ENCODE measurements around the gene KCNRG. TPM values are rescaled to one million over a fixed set of nuclear protein-coding genes. Genes with fewer than 3 reads are reported as not detected.
"Not testable (repeated sequence)": the region's sequence is repeated elsewhere in the genome, so short reads cannot be mapped to it uniquely, and the experiment has no call there.

Gene KCNRG
- total RNA-seq, 5 donors from 2014 or later (not counting 1 experiment from before 2014, with no cell fraction given), result 0.47 to 1.5 (median 0.75) TPM

DNA sequence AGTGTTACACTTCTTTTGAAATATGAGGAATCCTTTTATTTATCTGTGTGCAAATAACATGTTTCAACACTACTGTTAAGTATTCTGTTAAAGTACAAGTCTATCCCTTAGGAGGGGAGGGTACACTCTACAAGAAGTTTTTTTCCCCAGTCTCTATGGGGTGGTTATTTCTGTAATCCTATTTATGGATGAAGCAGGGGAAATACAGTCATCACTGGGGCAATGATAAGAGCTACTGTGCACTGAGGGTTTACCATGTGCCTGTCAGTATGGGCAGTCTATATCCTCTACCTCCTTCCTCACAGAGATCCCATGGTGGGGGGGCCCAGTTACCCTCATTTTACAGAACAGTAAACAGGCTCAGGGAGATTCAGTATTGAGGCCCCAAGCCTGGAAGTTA is 35.0 kb upstream of the KCNRG start:
- POLR2A ChIA-PET, result interaction anchor here in 1 of 2 donors (0.6 kb wide), 1 partner anchor 41 kb away, joined by 4 read pairs; no protein-coding TSS in a partner anchor
- H3K27ac Mint-ChIP-seq, result no peak overlapping the region

DNA sequence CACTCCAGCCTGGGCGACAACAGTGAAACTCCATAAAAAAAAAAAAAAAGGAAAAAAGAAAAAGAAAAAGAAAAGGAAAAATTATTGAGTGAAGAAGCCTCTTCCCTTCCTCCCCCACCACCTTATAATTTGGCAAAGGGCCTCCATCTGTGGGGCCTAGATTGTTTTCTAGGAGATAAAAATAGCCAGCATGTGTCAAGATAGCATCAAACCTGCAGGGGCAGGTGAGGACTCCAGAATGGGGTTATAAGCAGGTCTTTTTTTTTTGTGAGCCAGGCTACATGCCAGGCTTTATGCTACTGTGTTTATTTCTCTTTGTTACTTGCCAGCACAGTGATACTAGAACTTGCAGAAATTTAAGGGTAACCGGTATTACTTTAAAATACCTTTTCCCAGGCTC is 30.1 kb upstream of the KCNRG start:
- H3K27ac ChIP-seq (ENCODE audit: low read length), result no peak overlapping the region
- no peak for DNase-seq
- Mint-ChIP-seq H3K27ac (no peak overlapping the region), H3K4me3 (no peak overlapping the region), H3K9me3 (no peaks in the 10 kb centered on the region), H3K4me1 (no peaks in the 10 kb centered on the region), H3K36me3 (peaks cover 7% of the 10 kb centered on the region), H3K27me3 (no peaks in the 10 kb centered on the region)
- no peaks in the 10 kb centered on the region for H3K9me3 ChIP-seq
- POLR2A ChIA-PET, result interaction anchor here in 1 of 2 donors (0.6 kb wide), 1 partner anchor 936 kb away, joined by 3 read pairs; no protein-coding TSS in a partner anchor
- no peaks in the 10 kb centered on the region for H3K36me3 ChIP-seq (ENCODE audit: control insufficient read depth in 2 of 2, extremely low read depth in 1 of 2, insufficient read depth in 1 of 2, low read length in 1 of 2)
- no peak for ATAC-seq (replicated peaks in 1 of 4)
- H3K4me3 ChIP-seq (ENCODE audit: control insufficient read depth in 1 of 2, extremely low read depth in 1 of 2, low read length in 1 of 2), result no peak overlapping the region
- H3K27me3 ChIP-seq (replicated peaks in 1 of 2; ENCODE audit: control insufficient read depth in 2 of 2, extremely low read depth in 1 of 2, insufficient read depth in 2 of 2, low read length in 1 of 2), result no peaks in the 10 kb centered on the region
- CTCF ChIA-PET, result interaction anchor here in 1 of 2 donors (0.6 kb wide), 1 partner anchor 204 kb away, joined by 3 read pairs; no protein-coding TSS in a partner anchor
- no peaks in the 10 kb centered on the region for H3K4me1 ChIP-seq (ENCODE audit: control insufficient read depth in 1 of 2, extremely low read depth in 1 of 2, insufficient read depth in 2 of 2, low read length in 2 of 2)
- 100% methylated on average over 1 of the region's 2 CpGs for WGBS (ENCODE audit: insufficient coverage)

More for the DNA sequence above, 35.0 kb upstream of the KCNRG start:
- Histone ChIP-seq H3K36me3 (ENCODE audit: control insufficient read depth in 2 of 2, extremely low read depth in 1 of 2, insufficient read depth in 1 of 2, low read length in 1 of 2) (no peaks in the 10 kb centered on the region), H3K4me1 (ENCODE audit: control insufficient read depth in 1 of 2, extremely low read depth in 1 of 2, insufficient read depth in 2 of 2, low read length in 2 of 2) (peaks cover 0 to 2% of the 10 kb centered on the region in 2 experiments), H3K27ac (ENCODE audit: low read length) (no peak overlapping the region), H3K9me3 (no peaks in the 10 kb centered on the region), H3K4me3 (ENCODE audit: control insufficient read depth in 1 of 2, extremely low read depth in 1 of 2, low read length in 1 of 2) (no peak overlapping the region), H3K27me3 (replicated peaks in 1 of 2; ENCODE audit: control insufficient read depth in 2 of 2, extremely low read depth in 1 of 2, insufficient read depth in 2 of 2, low read length in 1 of 2) (no peaks in the 10 kb centered on the region)
- DNase-seq (no peak), ATAC-seq (replicated peaks in 1 of 4) (no peak)
- H3K9me3 Mint-ChIP-seq, result no peaks in the 10 kb centered on the region
- H3K36me3 Mint-ChIP-seq, result peaks cover 4% of the 10 kb centered on the region
- no peaks in the 10 kb centered on the region for H3K27me3 Mint-ChIP-seq
- peaks cover 0 to 2% (median 2%) of the 10 kb centered on the region in 3 donors for H3K4me1 Mint-ChIP-seq
- CTCF ChIA-PET, result no interaction called here
- H3K4me3 Mint-ChIP-seq, result no peak overlapping the region

DNA sequence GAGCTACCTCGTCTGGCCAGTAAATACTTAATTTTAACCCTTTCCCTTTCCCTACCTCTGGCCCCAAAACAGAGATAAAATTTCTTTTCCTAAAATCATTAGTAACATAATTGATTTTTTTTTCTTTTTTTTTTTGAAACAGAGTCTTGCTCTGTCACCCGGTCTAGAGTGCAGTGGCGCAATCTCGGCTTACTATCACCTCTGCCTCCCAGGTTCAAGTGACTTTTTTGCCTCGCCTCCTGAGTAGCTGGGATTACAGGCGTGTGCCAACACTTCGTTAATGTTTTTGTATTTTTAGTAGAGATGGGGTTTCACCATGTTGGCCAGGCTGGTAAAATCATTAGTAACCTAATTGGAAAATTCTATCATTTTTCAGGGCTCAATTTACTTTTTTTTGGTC is 28.8 kb upstream of the KCNRG start:
- Mint-ChIP-seq H3K9me3 (no peaks in the 10 kb centered on the region), H3K4me3 (no peak overlapping the region), H3K27ac (no peak overlapping the region), H3K4me1 (no peaks in the 10 kb centered on the region), H3K36me3 (peaks cover 7% of the 10 kb centered on the region), H3K27me3 (no peaks in the 10 kb centered on the region)
- Histone ChIP-seq H3K4me3 (ENCODE audit: control insufficient read depth in 1 of 2, extremely low read depth in 1 of 2, low read length in 1 of 2) (no peak overlapping the region), H3K9me3 (no peaks in the 10 kb centered on the region), H3K27ac (ENCODE audit: low read length) (no peak overlapping the region), H3K4me1 (ENCODE audit: control insufficient read depth in 1 of 2, extremely low read depth in 1 of 2, insufficient read depth in 2 of 2, low read length in 2 of 2) (no peaks in the 10 kb centered on the region), H3K36me3 (ENCODE audit: control insufficient read depth in 2 of 2, extremely low read depth in 1 of 2, insufficient read depth in 1 of 2, low read length in 1 of 2) (no peaks in the 10 kb centered on the region), H3K27me3 (replicated peaks in 1 of 2; ENCODE audit: control insufficient read depth in 2 of 2, extremely low read depth in 1 of 2, insufficient read depth in 2 of 2, low read length in 1 of 2) (no peaks in the 10 kb centered on the region)
- ChIA-PET CTCF (interaction anchor here in 1 of 2 donors (0.7 kb wide), 1 partner anchor 1071 kb away, joined by 3 read pairs; no protein-coding TSS in a partner anchor), POLR2A (no interaction called here)
- no CpG with 5 or more reads among the region's 7 CpGs for WGBS (ENCODE audit: insufficient coverage)
- no peak for ATAC-seq (replicated peaks in 1 of 4)
- DNase-seq, result no peak

DNA sequence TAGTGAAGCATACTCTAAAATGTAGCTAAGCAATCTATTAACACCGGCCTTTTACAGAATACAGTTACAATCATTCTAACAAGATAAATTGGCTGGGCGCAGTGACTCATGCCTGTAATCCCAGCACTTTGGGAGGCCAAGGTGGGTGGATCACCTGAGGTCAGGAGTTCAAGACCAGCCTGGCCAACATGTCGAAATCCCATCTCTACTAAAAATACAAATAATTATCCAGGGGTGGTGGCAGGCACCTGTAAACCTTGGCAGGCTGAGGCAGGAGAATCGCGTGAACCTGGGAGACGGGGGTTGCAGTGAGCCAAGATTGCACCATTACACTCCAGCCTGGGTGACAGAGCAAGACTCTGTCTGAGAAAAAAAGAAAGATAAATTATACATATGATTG is 24.6 kb upstream of the KCNRG start:
- H3K36me3 Mint-ChIP-seq, CTCF ChIA-PET: not testable (repeated sequence)

DNA sequence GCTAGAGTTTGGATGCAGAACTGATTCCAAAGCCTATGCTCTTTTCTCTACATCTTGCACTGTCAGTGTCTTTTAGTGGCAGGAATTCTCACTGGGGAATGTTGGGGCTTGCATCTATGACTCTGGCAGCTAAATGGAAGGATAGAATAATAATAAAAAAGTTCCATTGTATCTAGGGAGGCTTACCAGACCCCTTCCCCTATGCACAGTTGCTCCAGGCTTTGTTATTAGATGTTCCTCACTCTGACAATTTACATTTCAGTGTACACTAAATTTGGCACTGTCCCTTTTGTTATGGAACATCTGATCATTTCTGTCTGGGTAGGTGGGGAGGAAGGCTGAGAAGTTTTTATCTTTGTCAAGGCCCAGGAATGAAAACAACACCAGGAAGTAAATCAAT is 22.1 kb upstream of the KCNRG start:
- Histone ChIP-seq H3K27me3 (replicated peaks in 1 of 2; ENCODE audit: control insufficient read depth in 2 of 2, extremely low read depth in 1 of 2, insufficient read depth in 2 of 2, low read length in 1 of 2) (no peaks in the 10 kb centered on the region), H3K27ac (ENCODE audit: low read length) (no peak overlapping the region), H3K9me3 (no peaks in the 10 kb centered on the region), H3K36me3 (ENCODE audit: control insufficient read depth in 2 of 2, extremely low read depth in 1 of 2, insufficient read depth in 1 of 2, low read length in 1 of 2) (peaks cover 0 to 1% of the 10 kb centered on the region in 2 donors), H3K4me1 (ENCODE audit: control insufficient read depth in 1 of 2, extremely low read depth in 1 of 2, insufficient read depth in 2 of 2, low read length in 2 of 2) (peaks cover 10 to 12% of the 10 kb centered on the region in 2 experiments), H3K4me3 (ENCODE audit: control insufficient read depth in 1 of 2, extremely low read depth in 1 of 2, low read length in 1 of 2) (no peak overlapping the region)
- no peak overlapping the region for H3K4me3 Mint-ChIP-seq
- H3K9me3 Mint-ChIP-seq, result no peaks in the 10 kb centered on the region
- H3K4me1 Mint-ChIP-seq, result peaks cover 8 to 15% (median 15%) of the 10 kb centered on the region in 3 donors
- H3K36me3 Mint-ChIP-seq, result peaks cover 3% of the 10 kb centered on the region
- H3K27ac Mint-ChIP-seq, result no peak overlapping the region
- DNase-seq, result no peak
- ATAC-seq (replicated peaks in 1 of 4), result no peak
- POLR2A ChIA-PET, result interaction anchor here in 1 of 2 donors (0.6 kb wide), 1 partner anchor 1752 kb away, joined by 4 read pairs; no protein-coding TSS in a partner anchor
- CTCF ChIA-PET, result interaction anchor here in 1 of 2 donors (0.9 kb wide), 1 partner anchor 919 kb away, joined by 3 read pairs; no protein-coding TSS in a partner anchor
- H3K27me3 Mint-ChIP-seq, result no peaks in the 10 kb centered on the region

More for the DNA sequence above, 24.6 kb upstream of the KCNRG start:
- DNase-seq; H3K4me3 ChIP-seq (ENCODE audit: control insufficient read depth in 1 of 2, extremely low read depth in 1 of 2, low read length in 1 of 2); ATAC-seq (replicated peaks in 1 of 4); H3K9me3 Mint-ChIP-seq; H3K27ac Mint-ChIP-seq; H3K4me1 ChIP-seq (ENCODE audit: control insufficient read depth in 1 of 2, extremely low read depth in 1 of 2, insufficient read depth in 2 of 2, low read length in 2 of 2); H3K4me3 Mint-ChIP-seq; H3K36me3 ChIP-seq (ENCODE audit: control insufficient read depth in 2 of 2, extremely low read depth in 1 of 2, insufficient read depth in 1 of 2, low read length in 1 of 2); H3K27me3 Mint-ChIP-seq; H3K4me1 Mint-ChIP-seq; H3K9me3 ChIP-seq; H3K27me3 ChIP-seq (replicated peaks in 1 of 2; ENCODE audit: control insufficient read depth in 2 of 2, extremely low read depth in 1 of 2, insufficient read depth in 2 of 2, low read length in 1 of 2); POLR2A ChIA-PET; H3K27ac ChIP-seq (ENCODE audit: low read length): not testable (repeated sequence)
- 100% methylated on average over 1 of the region's 6 CpGs for WGBS (ENCODE audit: insufficient coverage)

DNA sequence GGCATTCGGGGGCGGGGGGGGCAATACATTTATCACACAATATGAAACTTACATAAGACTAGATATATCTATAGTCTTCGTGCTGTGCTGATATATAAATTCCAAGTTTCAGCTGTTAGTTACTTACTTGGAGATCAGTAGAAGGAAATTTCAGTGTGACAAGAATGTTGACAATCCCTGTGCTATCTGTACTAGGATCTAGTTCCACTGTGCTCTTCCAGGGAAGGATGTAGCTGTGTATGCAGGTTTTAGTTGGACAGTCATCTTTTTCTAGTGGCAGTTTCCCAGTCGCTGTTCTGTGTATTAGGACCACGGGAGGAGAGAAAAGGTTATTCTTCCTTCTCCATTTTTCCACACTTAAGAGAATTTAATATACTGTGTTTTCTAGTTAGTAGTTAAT is 21.6 kb upstream of the KCNRG start:
- Mint-ChIP-seq H3K27me3 (no peaks in the 10 kb centered on the region), H3K9me3 (no peaks in the 10 kb centered on the region), H3K36me3 (peaks cover 7% of the 10 kb centered on the region), H3K27ac (no peak overlapping the region), H3K4me3 (no peak overlapping the region), H3K4me1 (peaks cover 13 to 21% (median 21%) of the 10 kb centered on the region in 3 donors)
- Histone ChIP-seq H3K9me3 (no peaks in the 10 kb centered on the region), H3K27ac (ENCODE audit: low read length) (no peak overlapping the region), H3K4me3 (ENCODE audit: control insufficient read depth in 1 of 2, extremely low read depth in 1 of 2, low read length in 1 of 2) (no peak overlapping the region), H3K27me3 (replicated peaks in 1 of 2; ENCODE audit: control insufficient read depth in 2 of 2, extremely low read depth in 1 of 2, insufficient read depth in 2 of 2, low read length in 1 of 2) (no peaks in the 10 kb centered on the region), H3K4me1 (ENCODE audit: control insufficient read depth in 1 of 2, extremely low read depth in 1 of 2, insufficient read depth in 2 of 2, low read length in 2 of 2) (peaks cover 13 to 16% of the 10 kb centered on the region in 2 experiments), H3K36me3 (ENCODE audit: control insufficient read depth in 2 of 2, extremely low read depth in 1 of 2, insufficient read depth in 1 of 2, low read length in 1 of 2) (peaks cover 0 to 6% of the 10 kb centered on the region in 2 donors)
- WGBS (ENCODE audit: insufficient coverage), result no CpG with 5 or more reads among the region's 5 CpGs
- ChIA-PET CTCF (no interaction called here), POLR2A (no interaction called here)
- DNase-seq (no peak), ATAC-seq (replicated peaks in 1 of 4) (no peak)
